HEK293 (cell line): ENCODE results near the gene DRD5.
"Not testable (repeated sequence)": the region's sequence is repeated elsewhere in the genome, so short reads cannot be mapped to it uniquely, and the experiment has no call there.

Experiments
- CTCF ChIA-PET: fragments of 350-600 bp; formaldehyde crosslinking; extraction: SDS; loops from one replicate; lab custom pipeline; 2021; ENCODE audit warnings: antibody characterized with exemption; lab: Yijun Ruan, JAX
- POLR2A ChIA-PET: fragments of 300-600 bp; formaldehyde crosslinking; extraction: SDS; loops from one replicate; lab custom pipeline; 2020; ENCODE audit warnings: antibody characterized with exemption, inconsistent platforms; lab: Yijun Ruan, JAX
- H3K27ac ChIP-seq: fragments of 200-500 bp; sonication (Bioruptor generic); 2 replicates; pipeline ENCODE4 v1.5.1; 2014; ENCODE audit warnings: low read depth, low read length, control low read depth, inconsistent platforms; ENCODE audit errors: extremely low read depth
- H3K36me3 ChIP-seq, 2 experiments: fragments of 200-500 bp in 1 of 2; sonication (Bioruptor generic) in 1 of 2; 1 replicate in 1 of 2; 2 replicates in 1 of 2; pipeline ENCODE4 v1.5.1; 2014 to 2017; ENCODE audit warnings: inconsistent platforms in 2 of 2, low read length in 2 of 2; ENCODE audit not compliant: control insufficient read depth in 2 of 2, insufficient read depth in 1 of 2
- H3K4me1 ChIP-seq: fragments of 200-500 bp; sonication (Bioruptor generic); 2 replicates; pipeline ENCODE4 v1.5.1; 2014; ENCODE audit warnings: mild to moderate bottlenecking, low read length, inconsistent platforms; ENCODE audit not compliant: control insufficient read depth, insufficient read depth
- H3K4me3 ChIP-seq: 2 replicates; pipeline ENCODE4 v1.5.1; 2011; ENCODE audit warnings: low read depth, mild to moderate bottlenecking, control low read depth, low read length, moderate library complexity
- H3K9me3 ChIP-seq: fragments of 200-500 bp; sonication (Bioruptor generic); 2 replicates; pipeline ENCODE4 v1.5.1; 2014; ENCODE audit warnings: low read depth, low read length, inconsistent platforms; ENCODE audit not compliant: control insufficient read depth, insufficient read depth
- BCL11B ChIP-seq: fragments of 450-650 bp; formaldehyde crosslinking; IDR thresholded peaks from 2 replicates; pipeline ENCODE4 v1.5.1; 2016; ENCODE audit warnings: low read depth, missing biosample characterization, missing genetic modification characterization
- GLI4 ChIP-seq: fragments of 450-650 bp; formaldehyde crosslinking; IDR thresholded peaks from 2 replicates; pipeline ENCODE4 v1.5.1; 2016; ENCODE audit warnings: missing biosample characterization, missing genetic modification characterization
- KLF10 ChIP-seq: fragments of 450-650 bp; IDR thresholded peaks from 2 replicates; pipeline ENCODE4 v1.5.1; 2018; ENCODE audit warnings: missing biosample characterization, mild to moderate bottlenecking, missing genetic modification characterization
- SETDB1 ChIP-seq: IDR thresholded peaks from one replicate; pipeline ENCODE4 v1.6.1; 2017; ENCODE audit warnings: mild to moderate bottlenecking, low read length, moderate library complexity, mixed read lengths; ENCODE audit not compliant: insufficient read length
- SP7 ChIP-seq: fragments of 450-650 bp; formaldehyde crosslinking; IDR thresholded peaks from 2 replicates; pipeline ENCODE4 v1.5.1; 2016; ENCODE audit warnings: missing biosample characterization, missing genetic modification characterization
- ZBTB17 ChIP-seq: fragments of 450-650 bp; formaldehyde crosslinking; IDR thresholded peaks from 2 replicates; pipeline ENCODE4 v1.5.1; 2016; ENCODE audit warnings: missing biosample characterization, missing genetic modification characterization
- ZBTB26 ChIP-seq: fragments of 450-650 bp; formaldehyde crosslinking; optimal IDR thresholded peaks from 2 replicates; pipeline ENCODE3; 2016; ENCODE audit warnings: missing biosample characterization, mild to moderate bottlenecking, missing genetic modification characterization
- ZBTB49 ChIP-seq: fragments of 450-650 bp; formaldehyde crosslinking; IDR thresholded peaks from 2 replicates; pipeline ENCODE4 v1.5.1; 2016; ENCODE audit warnings: missing biosample characterization, missing genetic modification characterization, low read depth
- ZBTB6 ChIP-seq: fragments of 450-650 bp; formaldehyde crosslinking; IDR thresholded peaks from 2 replicates; pipeline ENCODE4 v1.5.1; 2017; ENCODE audit warnings: missing biosample characterization, missing genetic modification characterization
- ZFP3 ChIP-seq: fragments of 450-650 bp; formaldehyde crosslinking; IDR thresholded peaks from 2 replicates; pipeline ENCODE4 v1.5.1; 2016; ENCODE audit warnings: low read depth, missing biosample characterization, missing genetic modification characterization
- ZNF184 ChIP-seq: fragments of 450-650 bp; IDR thresholded peaks from 2 replicates; pipeline ENCODE4 v1.5.1; 2018; ENCODE audit warnings: missing biosample characterization, mild to moderate bottlenecking, missing genetic modification characterization
- ZNF202 ChIP-seq: fragments of 450-650 bp; formaldehyde crosslinking; IDR thresholded peaks from 2 replicates; pipeline ENCODE4 v1.5.1; 2016; ENCODE audit warnings: missing biosample characterization, missing genetic modification characterization, borderline replicate concordance
- ZNF221 ChIP-seq: fragments of 450-650 bp; formaldehyde crosslinking; IDR thresholded peaks from 2 replicates; pipeline ENCODE4 v1.5.1; 2017; ENCODE audit warnings: missing biosample characterization, missing genetic modification characterization, borderline replicate concordance
- ZNF324 ChIP-seq: fragments of 450-650 bp; formaldehyde crosslinking; IDR thresholded peaks from 2 replicates; pipeline ENCODE4 v1.5.1; 2016; ENCODE audit warnings: missing biosample characterization, missing genetic modification characterization
- ZNF341 ChIP-seq: fragments of 450-650 bp; formaldehyde crosslinking; IDR thresholded peaks from 2 replicates; pipeline ENCODE4; 2016; ENCODE audit warnings: low read depth, missing biosample characterization, missing genetic modification characterization
- ZNF354C ChIP-seq: fragments of 450-650 bp; formaldehyde crosslinking; IDR thresholded peaks from 2 replicates; pipeline ENCODE4 v1.5.1; 2016; ENCODE audit warnings: missing biosample characterization, missing genetic modification characterization, low read depth, borderline replicate concordance
- ZNF426 ChIP-seq: fragments of 450-650 bp; formaldehyde crosslinking; IDR thresholded peaks from 2 replicates; pipeline ENCODE4 v1.5.1; 2017; ENCODE audit warnings: missing biosample characterization, missing genetic modification characterization, mild to moderate bottlenecking, inconsistent platforms, moderate library complexity
- ZNF48 ChIP-seq: fragments of 450-650 bp; formaldehyde crosslinking; IDR thresholded peaks from 2 replicates; pipeline ENCODE4 v1.5.1; 2016; ENCODE audit warnings: missing biosample characterization, missing genetic modification characterization
- ZNF530 ChIP-seq: fragments of 450-650 bp; formaldehyde crosslinking; IDR thresholded peaks from 2 replicates; pipeline ENCODE4 v1.5.1; 2016; ENCODE audit warnings: low read depth, missing biosample characterization, missing genetic modification characterization
- ZNF549 ChIP-seq: fragments of 450-650 bp; IDR thresholded peaks from 2 replicates; pipeline ENCODE4 v1.5.1; 2018; ENCODE audit warnings: missing biosample characterization, missing genetic modification characterization, mild to moderate bottlenecking, inconsistent platforms, moderate library complexity
- ZNF561 ChIP-seq: fragments of 450-650 bp; IDR thresholded peaks from 2 replicates; pipeline ENCODE4 v1.5.1; 2018; ENCODE audit warnings: missing biosample characterization, missing genetic modification characterization, borderline replicate concordance
- ZNF626 ChIP-seq: fragments of 450-650 bp; sonication (Bioruptor Pico); formaldehyde crosslinking; IDR thresholded peaks from 2 replicates; pipeline ENCODE4 v1.5.1; 2018; ENCODE audit warnings: missing biosample characterization, missing genetic modification characterization, inconsistent platforms
- ZNF639 ChIP-seq: fragments of 450-650 bp; formaldehyde crosslinking; IDR thresholded peaks from 2 replicates; pipeline ENCODE4 v1.5.1; 2016; ENCODE audit warnings: missing biosample characterization, missing genetic modification characterization
- ZNF701 ChIP-seq: fragments of 450-650 bp; formaldehyde crosslinking; IDR thresholded peaks from 2 replicates; pipeline ENCODE4 v1.5.1; 2016; ENCODE audit warnings: missing biosample characterization, missing genetic modification characterization
- ZSCAN30 ChIP-seq: fragments of 450-650 bp; IDR thresholded peaks from 2 replicates; pipeline ENCODE4 v1.5.1; 2018; ENCODE audit warnings: missing biosample characterization, mild to moderate bottlenecking, missing genetic modification characterization, moderate library complexity

Gene DRD5

GRCh38 chr4:9782136-9782436, 652 bp downstream of the DRD5 start (continued):
- TF ChIP-seq ZBTB26 (tag by site-specific recombination) (no peak), ZNF639 (no peak), ZNF221 (tag by site-specific recombination) (no peak), ZSCAN30 (tag by site-specific recombination) (no peak), ZFP3 (no peak), ZNF549 (tag by site-specific recombination) (no peak), ZNF701 (tag by site-specific recombination) (no peak), ZBTB49 (tag by site-specific recombination) (no peak), SETDB1 (no peak), ZNF184 (tag by site-specific recombination) (no peak)

GRCh38 chr4:9785891-9786290, 4.5 kb downstream of the DRD5 start:
- CTCF ChIA-PET, H3K27ac ChIP-seq, H3K4me3 ChIP-seq, H3K36me3 ChIP-seq, POLR2A ChIA-PET, H3K9me3 ChIP-seq, H3K4me1 ChIP-seq: not testable (repeated sequence)

GRCh38 chr4:9792381-9792780, 10.9 kb downstream of the DRD5 start:
- TF ChIP-seq ZNF221 (tag by site-specific recombination) (no peak), ZNF48 (tag by site-specific recombination) (no peak), ZNF530 (tag by site-specific recombination) (no peak), KLF10 (tag by site-specific recombination) (no peak), ZNF341 (tag by site-specific recombination) (no peak), ZNF324 (tag by site-specific recombination) (no peak), ZNF549 (tag by site-specific recombination) (no peak), BCL11B (tag by site-specific recombination) (no peak), SP7 (no peak), GLI4 (tag by site-specific recombination) (no peak), ZNF354C (tag by site-specific recombination) (no peak), ZNF626 (tag by site-specific recombination) (no peak), ZNF426 (tag by site-specific recombination) (no peak), ZNF202 (no peak), ZNF561 (tag by site-specific recombination) (no peak), ZBTB6 (no peak), ZBTB17 (no peak)
- CTCF ChIA-PET, result no interaction called here
- no peaks in the 10 kb centered on the region for H3K9me3 ChIP-seq
- no peak overlapping the region for H3K4me3 ChIP-seq
- no peak overlapping the region for H3K27ac ChIP-seq
- POLR2A ChIA-PET, result no interaction called here
- no peaks in the 10 kb centered on the region for H3K4me1 ChIP-seq
- no peaks in the 10 kb centered on the region for H3K36me3 ChIP-seq

GRCh38 chr4:9796641-9797040, 15.2 kb downstream of the DRD5 start:
- H3K27ac ChIP-seq, H3K4me3 ChIP-seq, H3K4me1 ChIP-seq, POLR2A ChIA-PET, H3K9me3 ChIP-seq, H3K36me3 ChIP-seq: not testable (repeated sequence)
- CTCF ChIA-PET, result interaction anchor here (1.4 to 1.5 kb wide), 2 partner anchors 32 to 218 kb away, joined by 3 read pairs; no protein-coding TSS in a partner anchor
